Breast epithelium (tissue), 4 donors: ENCODE data around the gene ARHGAP4. TPM values are rescaled to one million over a fixed set of nuclear protein-coding genes. Genes with fewer than 3 reads are reported as not detected.

ENCODE experiments used
- DNase-seq, 2 donors: peaks; one replicate each; pipeline ENCODE4 v3.0.0-alpha.2; 2019; ENCODE audit warnings: low spot score in 2 of 2
- H3K27ac ChIP-seq, 2 donors: fragments of 200-600 bp; sonication (generic) in 1 of 2; one replicate each; pipeline ENCODE4 v1.5.1; 2016 to 2019; ENCODE audit warnings: mild to moderate bottlenecking in 1 of 2
- H3K27me3 ChIP-seq, 2 donors: fragments of 200-600 bp; sonication (generic) in 1 of 2; one replicate each; pipeline versions ENCODE4 v1.5.1 to v1.6.0; 2017 to 2019; ENCODE audit warnings: control low read depth in 1 of 2, mild to moderate bottlenecking in 1 of 2
- H3K36me3 ChIP-seq: fragments of 200-600 bp; one replicate; pipeline ENCODE4 v1.5.1; 2019
- H3K4me1 ChIP-seq, 2 donors: fragments of 200-600 bp; sonication (generic); one replicate each; pipeline ENCODE4 v1.5.1; 2016 to 2019; ENCODE audit warnings: control low read depth in 1 of 2
- H3K4me3 ChIP-seq, 3 donors: fragments of 200-600 bp; sonication (generic); 1 replicate in 2 of 3; 2 replicates in 1 of 3; pipeline ENCODE4 v1.5.1; 2016 to 2019; ENCODE audit warnings: mild to moderate bottlenecking in 3 of 3, moderate library complexity in 2 of 3
- H3K9me3 ChIP-seq, 2 donors: fragments of 200-600 bp; sonication (generic) in 1 of 2; one replicate each; pipeline ENCODE4 v1.5.1; 2016 to 2019; ENCODE audit warnings: control low read depth in 1 of 2
- POLR2A ChIP-seq: fragments of 450-650 bp; IDR thresholded peaks from one replicate; pipeline ENCODE4 v1.6.1; 2016; ENCODE audit warnings: antibody characterized with exemption, mild to moderate bottlenecking, moderate library complexity
- POLR2AphosphoS5 ChIP-seq, 3 donors: sonication (generic); formaldehyde crosslinking; IDR thresholded peaks; one replicate each; pipeline ENCODE4 v1.6.1; 2017; ENCODE audit warnings: antibody characterized with exemption in 3 of 3
- intact Hi-C: fragments of 100-400 bp; cut with DNase I; formaldehyde crosslinking; loops from one replicate; pipeline ENCODE4 v1.15.1; 2023; ENCODE audit warnings: low total_unique reads
- total RNA-seq, 3 donors: library from RNA; depleted of rRNA; stranded (reverse); fragments of >200 nt; gene quantifications; one replicate each; pipeline ENCODE4 v1.1.0, GENCODE V29; 2016
- TF ChIP-seq, protein P1 (sequence below), 3 donors: fragments of 450-650 bp; IDR thresholded peaks; one replicate each; pipeline ENCODE4 v1.5.1; 2016 to 2017; ENCODE audit warnings: antibody characterized with exemption in 3 of 3, mild to moderate bottlenecking in 3 of 3, moderate library complexity in 3 of 3

Gene ARHGAP4
- total RNA-seq, 3 donors from 2014 or later, result 18.4 to 21.5 (median 19.8) TPM

DNA sequence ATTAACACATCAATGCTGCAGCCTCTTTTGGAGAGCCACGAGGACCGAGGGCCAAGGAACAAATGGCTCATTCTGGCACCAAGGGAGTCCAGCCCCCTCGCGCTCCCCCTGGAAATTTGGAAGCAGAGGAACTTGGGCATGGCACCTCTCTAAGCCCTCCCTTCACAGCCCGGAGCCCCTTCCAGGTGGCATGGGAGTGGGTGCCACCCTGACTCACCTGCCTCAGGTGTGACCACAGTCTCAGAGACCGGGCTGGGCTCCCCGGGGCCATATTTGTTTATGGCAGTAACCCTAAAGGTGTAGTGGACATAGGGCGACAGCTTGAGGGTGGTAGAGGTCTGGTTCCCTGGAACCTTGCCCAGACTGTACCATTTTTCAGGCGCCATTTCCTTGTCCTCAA is 58.9 kb downstream of the ARHGAP4 start:
- Histone ChIP-seq H3K9me3 (no peaks in the 10 kb centered on the region), H3K27ac (no peak overlapping the region), H3K27me3 (peaks cover 3 to 87% of the 10 kb centered on the region in 2 donors), H3K36me3 (no peaks in the 10 kb centered on the region), H3K4me1 (no peaks in the 10 kb centered on the region), H3K4me3 (no peak overlapping the region)
- DNase-seq, result no peak
- intact Hi-C loops, result no loop called here
- TF ChIP-seq POLR2AphosphoS5 (IDR thresholded peaks at IDR 0.05), result no peak
- TF ChIP-seq, protein P1, sequence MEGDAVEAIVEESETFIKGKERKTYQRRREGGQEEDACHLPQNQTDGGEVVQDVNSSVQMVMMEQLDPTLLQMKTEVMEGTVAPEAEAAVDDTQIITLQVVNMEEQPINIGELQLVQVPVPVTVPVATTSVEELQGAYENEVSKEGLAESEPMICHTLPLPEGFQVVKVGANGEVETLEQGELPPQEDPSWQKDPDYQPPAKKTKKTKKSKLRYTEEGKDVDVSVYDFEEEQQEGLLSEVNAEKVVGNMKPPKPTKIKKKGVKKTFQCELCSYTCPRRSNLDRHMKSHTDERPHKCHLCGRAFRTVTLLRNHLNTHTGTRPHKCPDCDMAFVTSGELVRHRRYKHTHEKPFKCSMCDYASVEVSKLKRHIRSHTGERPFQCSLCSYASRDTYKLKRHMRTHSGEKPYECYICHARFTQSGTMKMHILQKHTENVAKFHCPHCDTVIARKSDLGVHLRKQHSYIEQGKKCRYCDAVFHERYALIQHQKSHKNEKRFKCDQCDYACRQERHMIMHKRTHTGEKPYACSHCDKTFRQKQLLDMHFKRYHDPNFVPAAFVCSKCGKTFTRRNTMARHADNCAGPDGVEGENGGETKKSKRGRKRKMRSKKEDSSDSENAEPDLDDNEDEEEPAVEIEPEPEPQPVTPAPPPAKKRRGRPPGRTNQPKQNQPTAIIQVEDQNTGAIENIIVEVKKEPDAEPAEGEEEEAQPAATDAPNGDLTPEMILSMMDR (IDR thresholded peaks at IDR 0.05), result no peak
- TF ChIP-seq POLR2A, result no peak

DNA sequence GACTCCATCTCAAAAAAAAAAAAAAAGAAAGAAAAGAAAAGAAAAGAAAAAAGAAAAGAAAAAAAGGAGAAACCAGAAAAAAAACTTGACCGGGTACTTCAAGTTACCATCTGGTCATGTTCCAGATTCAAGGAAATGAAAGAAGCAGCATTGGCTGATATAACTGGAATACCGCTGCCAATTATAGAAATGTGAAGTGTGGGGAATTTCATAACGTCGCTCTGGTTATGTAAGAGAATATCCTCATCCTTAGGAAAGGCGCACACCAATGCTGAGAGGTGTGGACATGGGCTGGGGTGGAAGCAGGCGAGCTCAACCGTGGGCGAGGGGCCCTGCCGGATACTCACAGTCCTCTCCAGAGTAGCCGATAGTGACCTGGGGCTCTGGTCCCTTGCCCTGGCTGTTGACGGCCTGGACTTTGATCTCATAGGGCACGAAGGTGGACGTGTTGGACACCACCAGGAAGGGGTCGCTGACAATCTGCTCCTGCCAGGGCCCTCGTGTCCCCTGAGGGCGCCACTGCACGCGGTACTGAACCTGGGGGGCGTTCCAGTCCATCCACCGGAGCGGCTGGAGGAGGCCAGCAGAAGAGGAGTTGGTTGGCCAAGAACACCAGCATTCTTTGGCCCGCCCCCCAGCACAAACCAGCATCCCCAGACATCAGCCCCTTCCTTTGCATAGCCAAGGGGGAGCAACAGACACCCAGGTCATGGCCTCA is 59.6 kb downstream of the ARHGAP4 start:
- intact Hi-C loops, result no loop called here
- Histone ChIP-seq H3K27ac (no peak overlapping the region), H3K4me3 (no peak overlapping the region), H3K27me3 (peaks cover 3 to 87% of the 10 kb centered on the region in 2 donors), H3K4me1 (no peaks in the 10 kb centered on the region), H3K36me3 (no peaks in the 10 kb centered on the region), H3K9me3 (no peaks in the 10 kb centered on the region)
- no peak for DNase-seq
- TF ChIP-seq, protein P1 (IDR thresholded peaks at IDR 0.05), result no peak
- TF ChIP-seq POLR2AphosphoS5 (IDR thresholded peaks at IDR 0.05) (no peak), POLR2A (no peak)

DNA sequence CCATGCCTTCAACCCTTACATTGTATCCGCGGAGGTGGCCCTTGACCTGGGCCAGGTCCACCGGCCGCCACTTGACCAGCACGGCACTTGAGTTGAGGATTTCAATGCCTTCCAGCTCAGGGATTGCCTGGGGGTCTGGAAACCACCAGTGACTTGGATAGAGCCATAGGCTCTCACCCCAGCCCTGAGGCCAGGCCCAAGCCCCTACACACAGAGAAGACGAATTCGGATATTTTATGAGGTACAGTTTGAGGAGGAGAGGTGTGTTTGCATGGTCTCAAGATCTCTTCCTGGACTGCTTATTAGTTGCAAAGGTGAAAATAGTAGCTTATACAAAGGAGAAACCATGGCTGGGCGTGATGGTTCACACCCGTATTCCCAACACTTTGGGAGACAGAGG is 60.4 kb downstream of the ARHGAP4 start:
- Histone ChIP-seq H3K4me1 (no peaks in the 10 kb centered on the region), H3K9me3 (no peaks in the 10 kb centered on the region), H3K27me3 (peaks cover 3 to 87% of the 10 kb centered on the region in 2 donors), H3K36me3 (no peaks in the 10 kb centered on the region), H3K27ac (no peak overlapping the region), H3K4me3 (no peak overlapping the region)
- DNase-seq, result no peak
- TF ChIP-seq POLR2A (no peak), POLR2AphosphoS5 (IDR thresholded peaks at IDR 0.05) (no peak)
- TF ChIP-seq, protein P1 (IDR thresholded peaks at IDR 0.05), result no peak
- intact Hi-C loops, result no loop called here

- TF ChIP-seq POLR2AphosphoS5 (IDR thresholded peaks at IDR 0.05), result no peak
- TF ChIP-seq POLR2A, result no peak
- TF ChIP-seq, protein P1 (IDR thresholded peaks at IDR 0.05), result no peak
- no peak overlapping the region for H3K27ac ChIP-seq
- no peaks in the 10 kb centered on the region for H3K4me1 ChIP-seq
- no peaks in the 10 kb centered on the region for H3K9me3 ChIP-seq
- peaks cover 3 to 83% of the 10 kb centered on the region in 2 donors for H3K27me3 ChIP-seq
- no peak for DNase-seq
- H3K36me3 ChIP-seq, result no peaks in the 10 kb centered on the region
- H3K4me3 ChIP-seq, result no peak overlapping the region
- intact Hi-C loops, result no loop called here
Observed at GRCh38 chrX:153865321-153865580, 60.8 kb downstream of the ARHGAP4 start.

DNA sequence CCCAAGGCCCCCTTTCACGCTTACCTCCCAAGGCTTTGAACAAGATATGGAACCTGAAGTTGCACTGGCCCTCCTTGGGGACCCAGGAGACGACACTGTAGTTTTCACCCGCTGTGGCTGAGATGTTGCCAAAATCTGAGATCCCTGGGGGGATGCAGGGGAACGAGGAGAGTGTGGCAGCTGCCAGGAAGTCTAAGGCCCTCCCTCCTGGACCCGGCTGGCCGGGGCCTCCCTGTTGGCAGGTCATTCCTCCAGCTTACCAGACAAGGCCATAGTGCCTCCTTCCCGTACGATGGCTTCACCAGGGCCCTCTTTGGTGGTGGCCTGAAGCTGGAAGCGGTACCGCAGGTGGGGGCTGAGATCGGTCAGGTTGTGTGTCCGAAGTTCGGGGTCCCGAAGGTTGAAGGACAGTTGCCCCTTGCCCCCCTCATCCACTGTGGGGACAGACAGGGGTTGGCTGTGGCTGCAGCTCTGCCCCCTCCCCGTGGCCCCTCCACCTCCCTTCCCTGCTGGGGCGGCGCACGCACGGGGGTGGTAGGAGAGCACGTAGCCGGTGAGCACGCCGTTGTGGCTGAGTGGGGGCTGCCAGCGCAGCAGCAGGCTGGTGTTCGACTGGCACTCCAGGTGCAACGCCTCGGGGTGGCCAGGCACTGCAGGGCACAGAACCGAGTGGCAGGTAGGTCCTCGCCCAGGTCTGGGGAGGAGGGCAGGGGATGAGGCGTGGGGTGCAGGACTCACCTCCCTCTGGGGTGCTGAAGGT is 61.3 kb downstream of the ARHGAP4 start:
- peaks cover 3 to 78% of the 10 kb centered on the region in 2 donors for H3K27me3 ChIP-seq
- no peaks in the 10 kb centered on the region for H3K36me3 ChIP-seq

More for the DNA sequence above, 61.3 kb downstream of the ARHGAP4 start:
- no peak for DNase-seq
- intact Hi-C loops, result no loop called here
- H3K27ac ChIP-seq, result no peak overlapping the region
- no peaks in the 10 kb centered on the region for H3K9me3 ChIP-seq
- H3K4me1 ChIP-seq, result no peaks in the 10 kb centered on the region
- no peak overlapping the region for H3K4me3 ChIP-seq
- TF ChIP-seq POLR2AphosphoS5 (IDR thresholded peaks at IDR 0.05) (no peak), POLR2A (no peak)
- TF ChIP-seq, protein P1 (IDR thresholded peaks at IDR 0.05), result no peak
